HG02981 (cell line): ENCODE data around the gene ATRN.

Experiments used
- ATAC-seq: cut with Tn5 transposase; IDR thresholded peaks from one replicate; pipeline ENCODE4 v1.9.1; 2021; ENCODE audit warnings: mild to moderate bottlenecking, moderate library complexity; ENCODE audit not compliant: unreplicated experiment

Gene ATRN

DNA sequence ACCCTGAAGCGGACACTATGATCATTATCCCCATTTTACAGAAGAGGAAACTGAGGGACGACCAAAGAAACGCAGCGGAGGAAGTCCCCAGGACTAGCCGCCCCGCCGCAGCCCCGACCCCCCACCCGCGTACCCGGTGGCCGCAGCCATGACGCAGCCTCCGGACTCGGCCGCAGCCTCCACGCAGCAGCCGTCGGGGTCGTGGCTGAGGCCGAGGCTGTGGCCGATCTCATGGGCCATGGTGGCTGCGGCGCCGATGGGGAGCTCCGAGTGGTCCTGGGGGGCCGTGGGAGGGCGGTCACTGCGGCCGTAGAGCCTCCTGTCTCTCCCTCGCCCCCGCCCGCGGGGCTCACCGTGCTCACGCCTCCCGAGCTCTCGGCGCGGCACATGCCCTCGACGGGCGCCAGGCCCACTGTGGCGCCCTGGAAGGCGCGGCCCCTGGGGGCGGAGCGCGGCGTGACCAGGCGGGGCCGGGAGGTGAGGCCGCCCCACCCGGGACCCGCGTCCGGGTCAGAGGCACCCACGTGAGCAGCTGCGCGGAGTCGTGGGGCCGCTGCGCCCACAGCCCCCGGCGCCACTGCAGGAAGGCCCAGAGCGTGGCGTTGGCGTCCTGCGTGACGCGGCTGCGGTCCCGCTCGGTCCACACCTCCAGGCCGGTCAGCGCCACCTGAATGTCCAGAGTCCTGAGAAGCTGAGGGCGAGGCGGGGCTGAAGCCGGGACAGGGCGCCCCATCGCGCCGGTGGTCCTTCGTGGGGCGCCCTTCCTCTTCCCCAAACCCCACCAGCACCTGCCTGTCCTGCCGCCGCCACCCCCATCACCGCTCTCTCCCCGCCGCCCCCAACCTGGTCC lies 202.6 kb downstream of the ATRN start:
- ATAC-seq: no peak

DNA sequence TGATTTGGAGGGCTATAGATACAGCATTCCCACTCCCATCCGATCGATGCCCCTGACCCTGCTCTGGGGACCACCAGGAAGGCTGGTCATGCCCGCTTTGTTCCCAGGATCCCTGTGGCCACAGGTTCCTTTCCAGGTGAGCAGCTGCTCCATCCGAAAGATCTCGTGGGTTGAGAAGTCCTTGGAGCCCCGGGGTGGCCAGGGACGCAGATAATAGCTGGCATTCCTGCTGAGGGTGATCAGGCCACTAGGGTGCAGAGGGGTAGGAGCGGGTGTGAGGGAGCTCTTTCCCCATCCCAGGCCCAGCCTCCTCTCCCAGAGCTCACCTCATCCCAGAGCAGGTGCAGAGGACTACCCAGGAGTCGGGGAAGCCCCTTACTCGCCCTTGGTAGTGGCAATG lies 203.6 kb downstream of the ATRN start:
- no peak for ATAC-seq

DNA sequence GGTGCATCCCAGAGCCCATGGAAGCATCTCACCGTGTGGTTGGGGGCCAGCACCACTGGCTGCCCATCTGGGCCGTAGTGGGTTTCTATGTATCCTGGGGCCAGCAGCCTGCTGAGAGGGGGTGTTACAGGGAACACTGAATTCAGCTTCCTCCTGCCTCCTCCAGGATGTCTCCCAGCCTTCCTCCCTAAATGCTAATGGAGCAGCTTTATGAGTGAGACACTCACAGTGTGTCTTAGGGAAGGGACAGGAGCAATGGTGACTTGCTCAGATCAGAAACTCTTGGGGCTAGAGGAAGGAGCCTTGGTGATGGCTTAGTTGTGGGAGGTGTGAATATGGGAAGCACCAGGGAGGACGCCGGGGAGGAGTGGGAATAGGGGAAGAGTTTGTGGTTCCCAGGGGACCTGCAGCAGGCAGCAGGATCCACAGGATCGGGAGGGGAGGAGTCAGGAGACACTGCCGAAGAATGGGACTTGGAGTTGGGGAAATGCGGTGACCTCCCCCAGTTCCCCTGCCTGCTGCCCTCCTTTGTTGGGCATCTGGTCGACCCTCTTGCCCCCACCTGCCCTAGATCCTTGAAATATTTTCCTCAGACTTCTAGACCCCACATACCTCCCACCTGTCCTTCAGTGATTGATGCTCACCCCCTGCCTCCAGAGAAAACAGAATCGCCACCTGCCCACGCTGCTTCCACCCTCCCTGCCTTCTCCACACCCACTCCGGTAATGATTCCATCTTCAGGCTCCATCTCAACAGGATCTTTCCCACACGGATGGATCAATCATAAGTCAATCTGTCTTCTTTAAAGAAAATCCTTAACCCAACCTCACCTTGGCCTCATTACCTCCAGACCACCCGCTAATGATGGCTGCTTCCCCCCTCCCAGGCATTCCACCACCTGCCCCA lies 204.4 kb downstream of the ATRN start:
- no peak for ATAC-seq

DNA sequence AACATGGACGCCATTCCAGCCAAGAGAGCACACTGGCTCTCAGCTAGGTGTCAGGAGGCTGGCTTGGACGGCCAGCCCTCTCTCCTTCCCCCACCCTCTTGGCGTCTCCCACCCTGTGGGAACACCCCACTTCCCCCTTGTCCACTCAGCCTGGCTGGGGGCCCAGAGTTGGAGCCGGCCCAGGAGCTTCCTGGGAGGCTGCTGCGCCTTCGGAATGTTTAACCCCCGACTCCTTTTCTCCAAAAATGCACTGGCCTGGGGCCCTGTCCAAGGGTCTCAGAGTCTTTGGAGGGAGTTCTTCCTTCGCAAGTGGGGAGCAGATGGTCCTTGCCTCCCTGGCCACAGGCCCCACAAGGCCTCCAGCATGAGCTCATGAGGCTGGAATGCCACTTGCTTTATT lies 206.9 kb downstream of the ATRN start:
- no peak for ATAC-seq

DNA sequence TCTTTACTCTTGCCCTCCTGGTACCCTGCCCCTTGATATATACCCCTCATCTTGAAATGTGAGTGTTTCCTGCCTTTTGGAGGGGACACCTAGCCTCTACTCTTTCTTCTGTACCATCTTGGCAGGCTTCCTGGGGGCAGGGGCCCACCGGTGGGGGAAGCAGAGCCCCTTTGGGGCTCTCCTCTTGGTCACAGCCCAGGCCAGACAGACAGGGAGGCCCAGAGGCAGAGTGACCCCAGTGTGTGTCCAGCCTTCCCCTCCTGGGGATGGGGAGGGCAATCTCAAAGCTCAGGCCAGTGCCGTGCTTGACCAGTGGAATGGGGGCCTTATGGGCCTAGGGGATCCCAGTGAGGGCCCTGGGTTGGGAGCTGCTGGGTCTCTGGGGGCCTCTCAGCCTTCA lies 207.4 kb downstream of the ATRN start:
- ATAC-seq: no peak

GRCh38 chr20:3678856-3679720 lies 208.3 kb downstream of the ATRN start:
- ATAC-seq: no peak

- no peak for ATAC-seq
Observed at GRCh38 chr20:3679749-3680700, 209.2 kb downstream of the ATRN start.

DNA sequence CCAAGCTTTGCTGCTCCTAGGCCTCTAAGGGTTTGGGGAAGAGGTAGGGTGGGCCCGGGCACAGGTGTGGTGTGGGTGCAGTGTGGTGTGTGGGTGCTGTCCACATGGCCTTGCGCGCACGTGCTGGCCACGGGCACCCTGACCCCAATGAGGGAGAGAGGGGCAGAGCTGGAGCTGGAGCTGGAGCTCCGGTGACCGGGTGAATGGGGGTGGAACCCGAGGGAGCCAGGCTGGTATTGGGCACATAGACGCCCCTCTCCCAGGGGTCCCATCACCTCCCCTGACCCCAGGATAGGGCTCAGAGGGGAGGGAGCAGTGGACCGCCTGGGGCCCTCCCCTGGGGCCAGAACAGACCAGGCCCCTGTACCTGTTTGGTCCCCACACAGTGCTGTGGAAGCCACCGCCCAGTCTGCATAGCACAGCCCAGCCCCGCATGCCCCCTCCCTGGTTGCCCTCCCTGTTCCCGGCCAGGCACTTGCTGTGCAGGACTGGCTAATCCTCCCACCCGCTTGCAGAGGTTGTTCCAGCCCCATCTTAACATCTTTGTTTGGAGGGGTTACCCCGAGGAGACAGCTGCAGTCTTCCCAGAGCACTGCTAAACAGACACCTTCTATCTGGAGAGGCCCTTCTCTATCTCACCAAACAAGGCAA lies 210.0 kb downstream of the ATRN start:
- ATAC-seq: no peak

GRCh38 chr20:3681352-3681930 lies 210.6 kb downstream of the ATRN start:
- no peak for ATAC-seq

GRCh38 chr20:3681931-3682781 lies 211.3 kb downstream of the ATRN start, which contains the start of gene ADAM33:
ADAM33 (minus strand) TSS chr20:3682010; CDS start chr20:3682004, 6 bp downstream.
- ATAC-seq: no peak

GRCh38 chr20:3685341-3685740 lies 214.5 kb downstream of the ATRN start:
- no peak for ATAC-seq

DNA sequence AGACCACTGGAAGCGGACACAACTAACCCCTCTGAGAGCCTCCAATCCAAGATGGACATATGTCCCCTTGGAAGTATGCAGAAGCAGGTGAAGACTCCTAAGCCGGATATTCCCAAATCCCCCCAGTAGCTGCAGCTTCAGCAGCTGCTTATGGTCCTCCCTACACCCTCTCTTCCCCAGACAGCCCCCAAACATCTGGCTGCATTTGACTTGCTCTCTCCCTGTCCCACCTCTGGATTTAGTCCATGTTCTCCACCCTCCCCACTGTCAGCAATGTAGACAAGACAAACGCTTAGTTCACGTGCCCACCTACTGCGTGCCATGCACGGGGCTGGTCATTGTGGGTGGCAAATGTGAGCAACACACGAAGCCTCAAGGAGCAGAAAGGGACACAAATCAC lies 215.6 kb downstream of the ATRN start:
- ATAC-seq: no peak

DNA sequence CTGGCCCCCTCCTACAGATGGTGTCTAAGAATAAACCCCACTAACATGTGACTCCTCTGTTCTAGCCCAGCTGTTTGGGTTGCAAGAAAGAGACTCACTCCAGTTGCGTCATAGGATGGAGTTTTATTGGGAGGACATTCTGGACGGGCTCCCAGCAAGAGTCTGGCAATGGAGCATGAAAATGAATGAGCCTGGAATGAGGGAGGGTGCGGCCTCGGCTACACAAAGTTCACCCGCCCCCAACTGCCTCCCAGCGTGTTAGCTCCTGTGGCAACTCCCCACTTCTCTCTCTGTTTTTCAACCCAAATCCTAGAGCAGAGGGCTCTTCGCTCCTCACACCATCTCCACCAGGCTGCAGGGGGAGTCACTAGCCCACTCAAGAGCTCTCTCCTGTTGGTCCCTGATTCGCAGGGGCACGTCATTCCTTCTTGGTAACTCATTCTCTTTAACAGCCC lies 216.1 kb downstream of the ATRN start:
- no peak for ATAC-seq

- no peak for ATAC-seq
Observed at GRCh38 chr20:3687655-3688054, 216.8 kb downstream of the ATRN start.

DNA sequence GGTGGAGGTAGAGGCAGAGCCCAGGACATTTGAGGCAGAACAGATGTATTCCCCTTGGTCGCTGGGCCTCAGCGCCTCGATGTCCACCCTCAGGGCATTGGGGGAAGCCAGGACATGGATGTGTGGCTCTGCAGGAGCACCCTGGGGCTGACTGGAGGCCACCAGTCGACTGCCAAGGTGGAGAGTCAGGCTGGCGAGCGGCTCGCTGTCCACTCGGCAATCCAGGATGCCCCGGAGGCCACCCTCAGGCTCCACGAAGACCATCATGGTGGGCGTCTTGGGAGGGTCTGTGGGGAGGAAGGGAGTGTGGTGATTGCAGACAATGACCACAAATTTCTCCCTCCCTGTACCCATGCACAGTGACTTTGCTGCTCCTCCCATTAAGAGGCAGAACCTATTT lies 219.2 kb downstream of the ATRN start:
- ATAC-seq: no peak

DNA sequence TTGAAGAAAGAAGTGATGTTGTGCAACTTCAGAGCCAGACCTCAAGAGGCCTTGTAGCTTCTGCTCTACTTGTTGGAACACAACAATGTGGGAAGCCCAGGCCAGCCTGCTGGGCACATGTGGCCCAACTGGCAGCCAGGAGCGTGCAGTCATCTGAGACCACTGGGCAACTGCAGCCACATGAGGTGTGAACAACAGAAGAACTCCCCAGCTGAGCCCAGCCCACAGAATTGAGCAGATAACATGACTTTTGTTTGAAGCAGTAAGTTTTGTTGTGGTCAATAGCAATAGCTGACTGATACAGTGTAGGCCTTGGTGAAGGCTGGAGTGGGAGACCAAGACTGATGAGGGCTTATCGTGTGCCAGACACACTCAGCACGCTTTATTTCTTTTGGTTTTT lies 219.6 kb downstream of the ATRN start:
- no peak for ATAC-seq

- ATAC-seq: no peak
Observed at GRCh38 chr20:3691306-3691705, 220.5 kb downstream of the ATRN start.

DNA sequence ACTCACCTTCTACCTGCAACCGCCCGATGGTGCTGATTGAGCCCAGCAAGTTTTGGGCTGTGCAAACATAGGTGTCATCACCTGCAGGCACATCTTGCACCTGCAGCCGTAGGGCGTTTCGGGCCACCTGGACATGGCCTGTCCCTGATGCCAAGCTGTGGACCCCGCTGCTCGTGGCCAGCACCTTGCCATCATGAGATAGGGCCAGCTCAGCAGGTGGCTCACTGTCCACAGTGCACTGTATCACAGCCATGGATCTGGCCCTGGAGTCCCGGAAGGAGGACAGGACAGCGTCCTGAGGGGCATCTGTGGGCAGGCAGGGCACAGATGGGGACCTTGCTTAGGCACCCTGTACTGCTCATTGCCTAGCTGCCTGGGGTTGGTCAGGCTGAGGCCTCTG lies 221.1 kb downstream of the ATRN start:
- no peak for ATAC-seq
